Astrocyte (in vitro differentiated cells and primary cell): ENCODE results near the gene TMEM184B. TPM values are rescaled to one million over a fixed set of nuclear protein-coding genes. Genes with fewer than 3 reads are reported as not detected.

ENCODE experiments used
- DNase-seq: peaks from one replicate; pipeline ENCODE4 v3.0.0-alpha.2; 2010; ENCODE audit warnings: low read depth
- FAIRE-seq: peaks from 2 replicates; lab custom pipeline; 2011; peaks lifted over from hg19 to GRCh38; lab: Jason Lieb, UNC
- H2AFZ ChIP-seq: 2 replicates; pipeline ENCODE4 v1.6.0; 2012; ENCODE audit warnings: low read depth, low read length, inconsistent platforms
- H3K27ac ChIP-seq: 2 replicates; pipeline ENCODE4 v1.5.1; 2011; ENCODE audit warnings: low read depth, low read length, inconsistent platforms
- H3K27me3 ChIP-seq: 2 replicates; pipeline ENCODE4 v1.6.0; 2011; ENCODE audit warnings: low read length, inconsistent platforms; ENCODE audit not compliant: insufficient read depth
- H3K36me3 ChIP-seq: 2 replicates; pipeline ENCODE4 v1.5.1; 2011; ENCODE audit warnings: low read length, inconsistent platforms; ENCODE audit not compliant: insufficient read depth
- H3K4me1 ChIP-seq: 2 replicates; pipeline ENCODE4 v1.5.1; 2011; ENCODE audit warnings: low read length, inconsistent platforms; ENCODE audit not compliant: insufficient read depth
- H3K4me2 ChIP-seq: 2 replicates; pipeline ENCODE4 v1.6.0; 2012; ENCODE audit warnings: low read length, inconsistent platforms
- H3K4me3 ChIP-seq: 2 replicates; pipeline ENCODE4 v1.5.1; 2011; ENCODE audit warnings: low read depth, mild to moderate bottlenecking, low read length, inconsistent platforms; ENCODE audit not compliant: insufficient read depth
- H3K79me2 ChIP-seq: 2 replicates; pipeline ENCODE4 v1.6.0; 2012; ENCODE audit warnings: mild to moderate bottlenecking, low read length, inconsistent platforms; ENCODE audit not compliant: insufficient read depth
- H3K9ac ChIP-seq: 2 replicates; pipeline ENCODE4 v1.6.0; 2012; ENCODE audit warnings: mild to moderate bottlenecking, low read length, inconsistent platforms
- H3K9me3 ChIP-seq: 2 replicates; pipeline ENCODE4 v1.5.1; 2012; ENCODE audit warnings: low read depth, mild to moderate bottlenecking, low read length, inconsistent platforms; ENCODE audit not compliant: insufficient read depth
- H4K20me1 ChIP-seq: 2 replicates; pipeline ENCODE4 v1.6.0; 2012; ENCODE audit warnings: low read length, inconsistent platforms; ENCODE audit not compliant: insufficient read depth
- H3K27ac Mint-ChIP-seq: one replicate; pipeline ENCODE4 v1.8.0; 2021; ENCODE audit warnings: mild to moderate bottlenecking, mixed read lengths; ENCODE audit not compliant: unreplicated experiment
- H3K27me3 Mint-ChIP-seq: one replicate; pipeline ENCODE4 v1.8.0; 2021; ENCODE audit warnings: low read depth, mixed read lengths; ENCODE audit not compliant: unreplicated experiment
- H3K36me3 Mint-ChIP-seq: one replicate; pipeline ENCODE4 v1.8.0; 2021; ENCODE audit warnings: low read depth, mixed read lengths; ENCODE audit not compliant: unreplicated experiment
- H3K4me1 Mint-ChIP-seq: one replicate; pipeline ENCODE4 v1.8.0; 2021; ENCODE audit warnings: low read depth, mixed read lengths; ENCODE audit not compliant: unreplicated experiment
- H3K4me3 Mint-ChIP-seq: one replicate; pipeline ENCODE4 v1.8.0; 2021; ENCODE audit warnings: mild to moderate bottlenecking, moderate library complexity, mixed read lengths; ENCODE audit not compliant: unreplicated experiment
- H3K9me3 Mint-ChIP-seq: one replicate; pipeline ENCODE4 v1.8.0; 2021; ENCODE audit warnings: mild to moderate bottlenecking, mixed read lengths; ENCODE audit not compliant: unreplicated experiment
- CTCF ChIP-seq: IDR thresholded peaks from 2 replicates; pipeline ENCODE4 v1.5.1; 2011; ENCODE audit warnings: low read depth, mild to moderate bottlenecking, inconsistent platforms, low read length, moderate library complexity; ENCODE audit not compliant: insufficient read depth
- EZH2 ChIP-seq: IDR thresholded peaks from 2 replicates; pipeline ENCODE4 v1.6.1; 2012; ENCODE audit warnings: mild to moderate bottlenecking, low read length, inconsistent platforms; ENCODE audit not compliant: insufficient read depth
- total RNA-seq: library from RNA; stranded (reverse); gene quantifications from 2 replicates; pipeline ENCODE4 v1.2.1, GENCODE V29; 2021

Gene TMEM184B
- total RNA-seq, 1 donor from 2014 or later = 109 TPM

GRCh38 chr22:38190581-38190980 lies 82.2 kb downstream of the TMEM184B start:
- no peak overlapping the region for H3K4me3 Mint-ChIP-seq

GRCh38 chr22:38189104-38189503 lies 83.7 kb downstream of the TMEM184B start:
- Mint-ChIP-seq H3K27ac (no peak overlapping the region), H3K27me3 (peaks cover 3% of the 10 kb centered on the region), H3K9me3 (no peaks in the 10 kb centered on the region), H3K4me3 (no peak overlapping the region), H3K4me1 (peaks cover 4% of the 10 kb centered on the region), H3K36me3 (no peaks in the 10 kb centered on the region)
- H3K27me3 ChIP-seq = no peaks in the 10 kb centered on the region
- no peaks in the 10 kb centered on the region for H3K36me3 ChIP-seq
- TF ChIP-seq CTCF (no peak), EZH2 (no peak)
- H3K9me3 ChIP-seq = no peaks in the 10 kb centered on the region
- no peaks in the 10 kb centered on the region for H4K20me1 ChIP-seq
- peaks cover 5% of the 10 kb centered on the region for H3K4me1 ChIP-seq
- H3K27ac ChIP-seq = no peak overlapping the region
- H3K9ac ChIP-seq = no peak overlapping the region
- no peak for DNase-seq
- peak; percentile 9 for FAIRE-seq
- no peak overlapping the region for H3K4me2 ChIP-seq
- H3K79me2 ChIP-seq = no peaks in the 10 kb centered on the region
- no peak overlapping the region for H3K4me3 ChIP-seq
- H2AFZ ChIP-seq = no peak overlapping the region

More at GRCh38 chr22:38190581-38190980, 82.2 kb downstream of the TMEM184B start:
- no peaks in the 10 kb centered on the region for H3K36me3 Mint-ChIP-seq
- H3K27ac Mint-ChIP-seq = no peak overlapping the region
- H3K4me1 Mint-ChIP-seq = peaks cover 4% of the 10 kb centered on the region
- Histone ChIP-seq H3K36me3 (no peaks in the 10 kb centered on the region), H3K4me3 (no peak overlapping the region), H3K9ac (no peak overlapping the region), H3K27me3 (no peaks in the 10 kb centered on the region), H4K20me1 (no peaks in the 10 kb centered on the region), H3K27ac (no peak overlapping the region), H3K9me3 (no peaks in the 10 kb centered on the region), H3K4me2 (no peak overlapping the region), H3K4me1 (peaks cover 5% of the 10 kb centered on the region), H3K79me2 (no peaks in the 10 kb centered on the region), H2AFZ (no peak overlapping the region)
- no peak for FAIRE-seq
- no peak for DNase-seq
- H3K27me3 Mint-ChIP-seq = peaks cover 3% of the 10 kb centered on the region
- H3K9me3 Mint-ChIP-seq = no peaks in the 10 kb centered on the region
- no peak for TF ChIP-seq EZH2
- no peak for TF ChIP-seq CTCF

- no peaks in the 10 kb centered on the region for H3K79me2 ChIP-seq
- no peak for FAIRE-seq
- no peak for DNase-seq
- no peak overlapping the region for H3K4me3 ChIP-seq
- no peak overlapping the region for H3K4me2 ChIP-seq
- no peak overlapping the region for H2AFZ ChIP-seq
- Mint-ChIP-seq H3K4me3 (no peak overlapping the region), H3K27me3 (peaks cover 3% of the 10 kb centered on the region), H3K27ac (no peak overlapping the region), H3K9me3 (no peaks in the 10 kb centered on the region), H3K4me1 (peaks cover 4% of the 10 kb centered on the region), H3K36me3 (no peaks in the 10 kb centered on the region)
- H3K4me1 ChIP-seq = peaks cover 5% of the 10 kb centered on the region
- TF ChIP-seq CTCF = no peak
- no peak for TF ChIP-seq EZH2
- no peak overlapping the region for H3K9ac ChIP-seq
- no peak overlapping the region for H3K27ac ChIP-seq
- no peaks in the 10 kb centered on the region for H4K20me1 ChIP-seq
- H3K27me3 ChIP-seq = no peaks in the 10 kb centered on the region
- no peaks in the 10 kb centered on the region for H3K9me3 ChIP-seq
- H3K36me3 ChIP-seq = no peaks in the 10 kb centered on the region
These were observed 85.2 kb downstream of the TMEM184B start for GRCh38 chr22:38187413-38188212.
